ENCODE results near the gene ENOSF1. TPM values are rescaled to one million over a fixed set of nuclear protein-coding genes. Genes with fewer than 3 reads are reported as not detected.

The ENOSF1 gene
- total and polyA plus RNA-seq, 2 of the 4 experiments (the other 2 are of a cell fraction): 12.2 to 12.6 TPM

DNA sequence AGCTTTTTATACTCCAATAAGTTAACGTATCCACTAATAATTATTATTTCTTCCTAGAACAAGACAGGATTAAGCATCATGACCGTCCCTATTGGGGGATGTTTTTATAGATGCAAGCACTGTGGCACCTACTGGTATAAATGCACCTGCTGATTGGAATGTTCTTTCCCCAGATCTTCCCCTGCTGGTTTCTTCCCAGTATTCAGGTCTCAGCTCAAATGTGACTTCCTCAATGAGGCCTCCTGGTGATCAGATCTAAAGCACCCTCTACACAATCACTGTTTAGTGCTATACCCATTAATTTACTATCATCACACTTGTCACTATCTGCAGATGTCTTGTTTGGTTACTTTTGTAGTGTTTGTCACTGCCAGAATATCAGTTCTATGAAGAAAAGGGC, 58.9 kb downstream of the ENOSF1 start:
- CTCF ChIA-PET: no interaction called here
- WGBS, 2 experiments (ENCODE audit: extremely low coverage in 2 of 2, insufficient read length in 1 of 2): no CpG with 5 or more reads among the region's 2 CpGs

More for the DNA sequence above, 58.9 kb downstream of the ENOSF1 start:
- no peak overlapping the region for H3K56ac ChIP-seq (ENCODE audit: extremely low read depth, insufficient read depth, low read length)
- no peak overlapping the region for H3K4me2 ChIP-seq (ENCODE audit: low read depth, low read length)
- dilution Hi-C loops (cut with HindIII; ENCODE audit: low sequenced_read_pairs, unreplicated experiment) (no loop called here), in situ Hi-C loops (cut with MboI; ENCODE audit: low sequenced_read_pairs) (no loop called here), intact Hi-C loops (cut with micrococcal nuclease) (loop anchor here (10.0 kb wide), 1 partner anchor 181 kb away; no protein-coding TSS in a partner anchor)
- no peaks in the 10 kb centered on the region for H3K36me3 ChIP-seq (ENCODE audit: control insufficient read depth, insufficient read depth, low read length)
- no peak for TF ChIP-seq RFX5 (IDR thresholded peaks at IDR 0.05; ENCODE audit: low read depth, low read length)
- TF ChIP-seq FOS (IDR thresholded peaks at IDR 0.05; ENCODE audit: low read depth, low read length): no peak
- TF ChIP-seq, protein P1, sequence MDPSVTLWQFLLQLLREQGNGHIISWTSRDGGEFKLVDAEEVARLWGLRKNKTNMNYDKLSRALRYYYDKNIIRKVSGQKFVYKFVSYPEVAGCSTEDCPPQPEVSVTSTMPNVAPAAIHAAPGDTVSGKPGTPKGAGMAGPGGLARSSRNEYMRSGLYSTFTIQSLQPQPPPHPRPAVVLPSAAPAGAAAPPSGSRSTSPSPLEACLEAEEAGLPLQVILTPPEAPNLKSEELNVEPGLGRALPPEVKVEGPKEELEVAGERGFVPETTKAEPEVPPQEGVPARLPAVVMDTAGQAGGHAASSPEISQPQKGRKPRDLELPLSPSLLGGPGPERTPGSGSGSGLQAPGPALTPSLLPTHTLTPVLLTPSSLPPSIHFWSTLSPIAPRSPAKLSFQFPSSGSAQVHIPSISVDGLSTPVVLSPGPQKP (IDR thresholded peaks at IDR 0.05; ENCODE audit: borderline replicate concordance, low read depth, low read length): no peak
- TF ChIP-seq BHLHE40 (IDR thresholded peaks at IDR 0.05; ENCODE audit: low read depth, low read length): no peak
- no peak for TF ChIP-seq RCOR1 (IDR thresholded peaks at IDR 0.05; ENCODE audit: insufficient replicate concordance, low read length)
- no peak for TF ChIP-seq SMC3 (IDR thresholded peaks at IDR 0.05; ENCODE audit: low read depth, low read length)
- TF ChIP-seq MAFK (IDR thresholded peaks at IDR 0.05; ENCODE audit: low read depth, low read length): no peak
- TF ChIP-seq MXI1 (IDR thresholded peaks at IDR 0.05; ENCODE audit: borderline replicate concordance, low read depth, low read length): no peak
- TF ChIP-seq NFE2L2 (IDR thresholded peaks at IDR 0.05; ENCODE audit: low read depth, low read length): no peak
- TF ChIP-seq CHD1 (IDR thresholded peaks at IDR 0.05; ENCODE audit: low read depth, low read length): no peak
- TF ChIP-seq, protein P2, sequence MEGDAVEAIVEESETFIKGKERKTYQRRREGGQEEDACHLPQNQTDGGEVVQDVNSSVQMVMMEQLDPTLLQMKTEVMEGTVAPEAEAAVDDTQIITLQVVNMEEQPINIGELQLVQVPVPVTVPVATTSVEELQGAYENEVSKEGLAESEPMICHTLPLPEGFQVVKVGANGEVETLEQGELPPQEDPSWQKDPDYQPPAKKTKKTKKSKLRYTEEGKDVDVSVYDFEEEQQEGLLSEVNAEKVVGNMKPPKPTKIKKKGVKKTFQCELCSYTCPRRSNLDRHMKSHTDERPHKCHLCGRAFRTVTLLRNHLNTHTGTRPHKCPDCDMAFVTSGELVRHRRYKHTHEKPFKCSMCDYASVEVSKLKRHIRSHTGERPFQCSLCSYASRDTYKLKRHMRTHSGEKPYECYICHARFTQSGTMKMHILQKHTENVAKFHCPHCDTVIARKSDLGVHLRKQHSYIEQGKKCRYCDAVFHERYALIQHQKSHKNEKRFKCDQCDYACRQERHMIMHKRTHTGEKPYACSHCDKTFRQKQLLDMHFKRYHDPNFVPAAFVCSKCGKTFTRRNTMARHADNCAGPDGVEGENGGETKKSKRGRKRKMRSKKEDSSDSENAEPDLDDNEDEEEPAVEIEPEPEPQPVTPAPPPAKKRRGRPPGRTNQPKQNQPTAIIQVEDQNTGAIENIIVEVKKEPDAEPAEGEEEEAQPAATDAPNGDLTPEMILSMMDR (conservative IDR thresholded peaks at IDR 0.05; ENCODE audit: low read depth, low read length): no peak
- TF ChIP-seq POLR2A (IDR thresholded peaks at IDR 0.05; ENCODE audit: low read depth, low read length): no peak
- TF ChIP-seq, protein P3, sequence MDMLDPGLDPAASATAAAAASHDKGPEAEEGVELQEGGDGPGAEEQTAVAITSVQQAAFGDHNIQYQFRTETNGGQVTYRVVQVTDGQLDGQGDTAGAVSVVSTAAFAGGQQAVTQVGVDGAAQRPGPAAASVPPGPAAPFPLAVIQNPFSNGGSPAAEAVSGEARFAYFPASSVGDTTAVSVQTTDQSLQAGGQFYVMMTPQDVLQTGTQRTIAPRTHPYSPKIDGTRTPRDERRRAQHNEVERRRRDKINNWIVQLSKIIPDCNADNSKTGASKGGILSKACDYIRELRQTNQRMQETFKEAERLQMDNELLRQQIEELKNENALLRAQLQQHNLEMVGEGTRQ (IDR thresholded peaks at IDR 0.05; ENCODE audit: low read depth, low read length): no peak
- no peak for TF ChIP-seq CEBPB (IDR thresholded peaks at IDR 0.05; ENCODE audit: low read depth, low read length)
- no peak overlapping the region for H2BK120ac ChIP-seq (ENCODE audit: low read depth, low read length)
- H2BK5ac ChIP-seq (ENCODE audit: low read depth, low read length, poor library complexity, severe bottlenecking): no peak overlapping the region
- DNase-seq: no peak
- H4K5ac ChIP-seq (ENCODE audit: low read depth, low read length): no peak overlapping the region
- H3K27me3 ChIP-seq (ENCODE audit: control insufficient read depth, insufficient read depth, low read length): no peaks in the 10 kb centered on the region
- POLR2A ChIA-PET (ENCODE audit: unreplicated experiment): no interaction called here
- no peaks in the 10 kb centered on the region for H4K20me1 ChIP-seq (ENCODE audit: insufficient read depth, low read length)
- no peak overlapping the region for H3K4me3 ChIP-seq (ENCODE audit: insufficient read depth, low read depth, low read length)
- H3K9me3 ChIP-seq (ENCODE audit: control insufficient read depth, insufficient read depth, low read length): no peaks in the 10 kb centered on the region
- H2AK9ac ChIP-seq (replicated peaks; ENCODE audit: low read depth, low read length, poor library complexity): no peak overlapping the region
- H3K14ac ChIP-seq (replicated peaks; ENCODE audit: low read depth, low read length): no peak overlapping the region
- no peak overlapping the region for H2BK20ac ChIP-seq (ENCODE audit: low read depth, low read length)
- no TSS peak for BruUV-seq (replicated peaks)
- no peak overlapping the region for H3K9ac ChIP-seq (ENCODE audit: low read depth, low read length)
- H3K4me1 ChIP-seq (ENCODE audit: control insufficient read depth, insufficient read depth, low read length): no peaks in the 10 kb centered on the region; the same call in 1 of the 2 replicates
- H3K27ac ChIP-seq (ENCODE audit: insufficient read depth, low read length): no peak overlapping the region
- no peak overlapping the region for H2AFZ ChIP-seq (replicated peaks; ENCODE audit: low read length, poor library complexity)
- no peak overlapping the region for H4K91ac ChIP-seq (ENCODE audit: insufficient read depth, low read depth, low read length)
- no peak for ATAC-seq (ENCODE audit: low read depth)
- H4K8ac ChIP-seq (ENCODE audit: low read depth in 2 of 2, low read length in 2 of 2): no peak overlapping the region
- H3K23ac ChIP-seq (ENCODE audit: low read depth, low read length): no peak overlapping the region
- H3K4ac ChIP-seq (ENCODE audit: low read depth, low read length): no peak overlapping the region
- H2AK5ac ChIP-seq (ENCODE audit: low read depth, low read length): no peak overlapping the region
- no peak overlapping the region for H3K18ac ChIP-seq (ENCODE audit: low read depth, low read length)
- H2BK15ac ChIP-seq (ENCODE audit: low read depth, low read length): no peak overlapping the region
- peaks cover under 1 to 11% of the 10 kb centered on the region in 2 experiments; a peak in 3 of 4 replicates for H3K79me1 ChIP-seq (ENCODE audit: low read depth in 1 of 2, low read length in 2 of 2)
- no peaks in the 10 kb centered on the region for H3K9me1 ChIP-seq (ENCODE audit: insufficient read depth, low read length)
